Measurements from ENCODE around the gene SARS1.

The SARS1 gene

GRCh38 chr1:109282497-109282951 lies 68.8 kb downstream of the SARS1 start:
- TF ChIP-seq TAF1 (IDR thresholded peaks at IDR 0.05; ENCODE audit: low read depth): no peak
- no peak for TF ChIP-seq EP300 (IDR thresholded peaks at IDR 0.05; ENCODE audit: borderline replicate concordance)
- no peak for TF ChIP-seq EGR1 (IDR thresholded peaks at IDR 0.05)
- no peak for TF ChIP-seq RAD21 (IDR thresholded peaks at IDR 0.05; ENCODE audit: low read depth)
- TF ChIP-seq YY1 (IDR thresholded peaks at IDR 0.05; ENCODE audit: low read depth): no peak
- no peak for TF ChIP-seq ZBTB7A (IDR thresholded peaks at IDR 0.05; ENCODE audit: low read depth)
- TF ChIP-seq USF1 (IDR thresholded peaks at IDR 0.05): no peak
- TF ChIP-seq TCF12 (IDR thresholded peaks at IDR 0.05; ENCODE audit: low read depth): no peak
- TF ChIP-seq MAX (IDR thresholded peaks at IDR 0.05): no peak
- TF ChIP-seq CREB1 (IDR thresholded peaks at IDR 0.05; ENCODE audit: low read depth): no peak
- TF ChIP-seq NFIC (IDR thresholded peaks at IDR 0.05): no peak
- no peak for TF ChIP-seq FOXM1 (IDR thresholded peaks at IDR 0.05; ENCODE audit: borderline replicate concordance, low read depth)
- no peak for TF ChIP-seq TEAD4 (IDR thresholded peaks at IDR 0.05)

GRCh38 chr1:109282952-109283747 lies 69.4 kb downstream of the SARS1 start, which contains the start of gene PSRC1:
TSS of gene PSRC1 (minus strand) at chr1:109283145.
- no peak for TF ChIP-seq REST (IDR thresholded peaks at IDR 0.05; ENCODE audit: low read depth)
- no peak for TF ChIP-seq NFIC (IDR thresholded peaks at IDR 0.05)
- TF ChIP-seq RAD21 (IDR thresholded peaks at IDR 0.05; ENCODE audit: low read depth): peak; percentile 19; the same call in 1 of the 2 replicates
- TF ChIP-seq TEAD4 (IDR thresholded peaks at IDR 0.05): no peak
- TF ChIP-seq EGR1 (IDR thresholded peaks at IDR 0.05): no peak
- TF ChIP-seq MAX (IDR thresholded peaks at IDR 0.05): peak; percentile 91
- TF ChIP-seq FOXM1 (IDR thresholded peaks at IDR 0.05; ENCODE audit: borderline replicate concordance, low read depth): 0 out of 2 replicates have a peak, but pooled peaks have one; percentile 13
- TF ChIP-seq TCF12 (IDR thresholded peaks at IDR 0.05; ENCODE audit: low read depth): 0 out of 2 replicates have a peak, but pooled peaks have one; percentile 33
- peak; percentile 88 for TF ChIP-seq TAF1 (IDR thresholded peaks at IDR 0.05; ENCODE audit: low read depth)

- TF ChIP-seq CEBPB (IDR thresholded peaks at IDR 0.05): no peak
- no peak for TF ChIP-seq EGR1 (IDR thresholded peaks at IDR 0.05)
- TF ChIP-seq EP300 (IDR thresholded peaks at IDR 0.05; ENCODE audit: borderline replicate concordance): no peak
- no peak for TF ChIP-seq USF1 (IDR thresholded peaks at IDR 0.05)
- TF ChIP-seq NFIC (IDR thresholded peaks at IDR 0.05): no peak
- TF ChIP-seq RAD21 (IDR thresholded peaks at IDR 0.05; ENCODE audit: low read depth): no peak
- TF ChIP-seq TAF1 (IDR thresholded peaks at IDR 0.05; ENCODE audit: low read depth): no peak
- no peak for TF ChIP-seq MAX (IDR thresholded peaks at IDR 0.05)
- no peak for TF ChIP-seq YY1 (IDR thresholded peaks at IDR 0.05; ENCODE audit: low read depth)
- TF ChIP-seq CREB1 (IDR thresholded peaks at IDR 0.05; ENCODE audit: low read depth): no peak
- no peak for TF ChIP-seq REST (IDR thresholded peaks at IDR 0.05; ENCODE audit: low read depth)
- TF ChIP-seq TEAD4 (IDR thresholded peaks at IDR 0.05): no peak
- TF ChIP-seq TCF12 (IDR thresholded peaks at IDR 0.05; ENCODE audit: low read depth): no peak
Measured at GRCh38 chr1:109283748-109284600, 70.3 kb downstream of the SARS1 start.

Measured in Ishikawa (cell line).